Measurements from ENCODE around the gene GABPB2.

The GABPB2 gene

DNA sequence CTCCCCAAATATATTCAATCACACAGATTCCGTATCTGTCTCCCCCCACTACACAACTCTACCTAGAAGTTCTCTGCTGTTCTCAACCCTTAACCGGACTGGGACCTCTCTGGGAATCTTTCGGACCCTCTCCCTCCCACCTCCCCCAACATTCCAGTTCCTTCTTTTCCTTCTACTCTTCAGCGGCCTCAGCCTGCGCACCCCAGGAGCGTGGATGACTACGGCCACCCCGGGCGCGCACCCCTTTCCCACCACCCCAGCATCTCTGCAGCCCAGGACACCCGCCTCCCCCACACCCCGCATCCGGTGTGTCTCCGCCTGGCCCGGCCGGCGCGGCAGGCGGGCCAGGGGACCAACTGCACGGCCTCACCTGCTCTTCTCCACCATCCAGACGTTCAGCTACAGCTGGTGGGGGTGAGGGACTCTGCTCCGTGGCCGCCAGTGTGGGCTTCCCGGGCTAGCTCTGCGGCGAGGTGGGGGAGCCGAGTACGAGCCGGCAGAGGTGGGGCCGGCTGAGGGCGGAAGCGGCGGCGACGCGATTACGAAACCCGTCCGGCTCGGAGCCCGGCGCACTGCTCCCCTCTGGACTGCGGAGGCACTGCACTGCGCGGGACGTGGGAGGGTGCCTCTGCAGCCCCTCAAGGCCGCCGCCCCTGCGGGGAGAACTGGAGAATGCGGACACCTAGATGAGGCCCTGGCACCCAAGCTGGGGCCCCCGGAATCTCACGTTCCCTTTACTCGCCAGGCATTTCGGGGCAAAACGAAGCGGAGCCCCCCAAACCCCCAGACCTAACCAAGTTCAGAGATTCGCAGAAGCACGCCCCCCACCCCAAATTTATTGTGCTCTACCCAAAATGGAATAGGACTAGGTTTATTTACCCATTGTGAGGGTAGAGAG lies 11.2 kb upstream of the GABPB2 start, which contains the start of gene CDC42SE1:
TSS of gene CDC42SE1 (minus strand) at position 514 of the 898 bp plus-strand sequence. CDS start 3,892 bp downstream, outside the sequence.
- in situ Hi-C loops (cut with HindIII; ENCODE audit: low sequenced_read_pairs): no loop called here

DNA sequence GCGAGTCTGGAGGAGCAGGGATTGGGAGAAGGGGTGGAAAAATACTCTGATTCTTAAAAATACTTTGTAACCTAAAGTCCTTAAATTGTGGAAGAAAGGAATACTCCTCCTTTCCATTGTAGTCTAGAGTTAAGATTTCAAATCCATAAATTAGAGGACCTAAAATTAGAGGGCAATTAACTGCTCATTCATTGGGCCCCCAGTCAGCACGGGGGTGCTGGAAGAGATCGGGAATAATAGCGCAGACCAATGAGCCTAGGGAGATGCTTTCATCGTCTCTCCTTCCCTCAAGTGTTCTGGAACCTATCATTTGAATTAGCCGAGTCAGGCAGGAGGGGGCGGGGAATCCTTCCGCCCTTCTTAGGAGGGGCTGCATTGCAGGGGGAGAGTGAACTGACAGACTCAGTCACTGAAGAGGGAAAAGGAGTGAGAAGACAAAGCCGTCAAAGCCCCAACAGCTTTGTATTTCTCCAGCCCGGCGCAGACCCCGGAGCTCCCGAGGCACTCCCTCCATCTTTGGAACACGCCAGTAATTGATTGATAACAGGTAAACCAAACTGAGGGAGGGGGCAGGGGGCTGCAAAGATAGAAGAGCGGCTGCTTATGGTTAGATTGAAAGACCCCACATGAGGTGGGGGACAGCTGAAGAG lies 10.4 kb upstream of the GABPB2 start, which contains the start of gene MLLT11:
TSS of gene MLLT11 (plus strand) at position 391 of the 650 bp plus-strand sequence. CDS start 6,828 bp downstream, outside the sequence.
- in situ Hi-C loops (cut with HindIII; ENCODE audit: low sequenced_read_pairs): no loop called here

DNA sequence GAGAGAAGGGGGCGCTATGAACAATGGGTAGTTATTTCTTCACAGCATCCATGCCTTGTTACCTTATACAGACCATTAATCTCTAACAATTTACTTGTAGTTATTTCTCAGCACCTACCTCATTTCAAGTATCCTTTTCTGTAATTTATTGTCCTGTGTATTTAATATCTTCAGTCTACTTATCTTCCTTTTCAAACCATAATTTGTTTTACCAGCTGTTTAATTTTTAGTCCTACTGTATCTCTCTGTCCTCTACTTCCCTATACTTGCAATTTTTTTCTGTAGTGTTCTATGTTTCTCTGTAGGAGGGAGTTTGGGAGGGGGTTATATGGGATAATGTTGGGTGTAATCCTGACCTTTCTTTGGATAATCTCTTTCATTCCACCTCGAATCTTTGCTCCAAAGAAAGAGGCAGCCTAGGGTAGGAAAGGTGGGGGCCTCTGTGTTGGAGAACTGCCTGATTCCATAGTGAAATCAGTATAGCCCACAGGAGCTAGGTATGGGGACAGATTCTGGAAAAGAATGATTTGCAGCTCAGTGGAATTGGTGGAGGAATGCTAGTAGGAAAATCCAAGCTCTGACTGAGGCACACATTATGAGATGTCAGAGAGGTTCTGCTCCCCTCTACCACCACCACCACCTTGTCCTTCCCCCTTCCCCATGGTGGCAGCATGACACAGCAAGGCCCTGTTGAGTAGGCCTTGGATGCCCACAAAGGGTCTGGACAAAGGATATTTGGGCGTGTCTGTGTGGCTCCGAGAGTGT lies 9.7 kb upstream of the GABPB2 start:
- in situ Hi-C loops (cut with HindIII; ENCODE audit: low sequenced_read_pairs): no loop called here

DNA sequence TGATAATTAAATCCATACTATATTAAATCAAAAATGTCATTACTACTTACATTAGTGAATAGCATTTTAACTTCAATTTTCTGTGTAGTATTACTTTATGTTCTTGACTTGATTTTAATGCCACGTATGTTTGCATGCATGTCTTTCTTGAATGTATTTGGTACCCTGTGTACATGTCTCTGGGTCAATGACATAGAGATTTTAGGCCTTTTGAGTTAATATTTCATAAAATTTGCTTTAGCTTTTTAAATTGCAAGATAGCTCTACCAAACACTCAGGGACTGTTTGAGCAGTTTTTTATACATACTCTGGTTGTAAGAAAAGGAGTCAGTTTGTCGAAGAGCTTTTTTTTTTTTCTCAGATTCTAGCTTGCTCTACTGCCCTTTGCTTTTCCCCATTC lies 8.9 kb upstream of the GABPB2 start:
- in situ Hi-C loops (cut with HindIII; ENCODE audit: low sequenced_read_pairs): no loop called here

DNA sequence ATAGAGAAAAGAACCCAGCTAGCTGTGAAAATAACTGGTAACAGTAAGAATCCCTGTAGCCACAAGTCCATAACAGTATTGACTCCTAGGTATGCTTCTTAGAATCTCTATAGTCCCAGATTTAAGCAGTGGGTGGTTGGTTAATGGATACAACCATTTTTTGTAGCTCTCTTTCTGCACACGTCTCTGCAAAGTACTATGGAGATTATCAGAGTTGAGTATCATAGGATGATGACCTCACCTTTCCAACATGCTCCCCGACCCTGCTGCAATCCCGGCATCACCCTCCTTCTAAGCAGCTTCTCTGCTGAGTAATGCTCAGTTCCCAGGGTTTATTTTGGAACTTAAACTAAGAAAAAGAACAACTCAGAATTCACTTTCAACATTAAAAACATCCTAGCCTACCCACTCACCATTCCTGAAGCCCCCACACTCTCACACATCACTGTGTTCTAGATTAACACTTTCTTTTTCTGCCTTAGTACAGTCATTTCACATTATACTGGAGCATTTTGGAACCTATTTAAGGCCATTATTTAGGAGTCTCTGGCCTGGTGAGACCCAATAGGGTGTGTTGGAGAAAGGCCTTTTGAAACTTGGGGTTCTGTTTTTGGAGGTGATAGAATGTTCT lies 7.7 kb upstream of the GABPB2 start:
- in situ Hi-C loops (cut with HindIII; ENCODE audit: low sequenced_read_pairs): no loop called here

DNA sequence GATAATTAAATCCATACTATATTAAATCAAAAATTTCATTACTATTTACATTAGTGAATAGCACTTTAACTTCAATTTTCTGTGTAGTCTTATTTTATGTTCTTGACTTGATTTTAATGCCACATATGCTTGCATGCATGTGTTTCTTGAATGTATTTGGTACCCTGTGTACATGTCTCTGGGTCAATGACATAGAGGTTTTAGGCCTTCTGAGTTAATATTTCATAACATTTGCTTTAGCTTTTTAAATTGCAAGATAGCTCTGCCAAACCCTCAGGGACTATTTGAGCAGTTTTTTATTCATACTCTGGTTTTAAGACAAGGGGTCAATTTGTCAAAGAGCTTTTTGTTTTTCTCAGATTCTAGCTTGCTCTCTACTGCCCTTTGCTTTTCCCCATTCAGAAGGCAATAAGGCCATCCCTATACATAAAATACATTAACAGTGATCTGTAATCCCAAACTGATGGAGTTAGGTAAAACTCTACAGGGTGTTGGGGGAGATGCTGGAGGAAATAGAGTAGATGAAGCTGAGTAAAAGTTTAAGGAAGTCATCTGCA lies 5.4 kb upstream of the GABPB2 start:
- in situ Hi-C loops (cut with HindIII; ENCODE audit: low sequenced_read_pairs): no loop called here

DNA sequence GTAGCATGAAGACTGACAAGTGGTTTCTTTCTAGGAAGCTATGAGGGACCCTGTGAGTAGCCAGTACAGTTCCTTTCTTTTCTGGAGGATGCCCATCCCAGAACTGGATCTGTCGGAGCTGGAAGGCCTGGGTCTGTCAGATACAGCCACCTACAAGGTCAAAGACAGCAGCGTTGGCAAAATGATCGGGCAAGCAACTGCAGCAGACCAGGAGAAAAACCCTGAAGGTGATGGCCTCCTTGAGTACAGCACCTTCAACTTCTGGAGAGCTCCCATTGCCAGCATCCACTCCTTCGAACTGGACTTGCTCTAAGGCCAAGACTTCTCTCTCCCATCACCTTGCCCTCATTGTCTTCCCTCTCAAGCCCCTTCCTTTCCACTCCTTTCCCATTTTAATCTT lies 3.4 kb upstream of the GABPB2 start:
- in situ Hi-C loops (cut with HindIII; ENCODE audit: low sequenced_read_pairs): no loop called here

DNA sequence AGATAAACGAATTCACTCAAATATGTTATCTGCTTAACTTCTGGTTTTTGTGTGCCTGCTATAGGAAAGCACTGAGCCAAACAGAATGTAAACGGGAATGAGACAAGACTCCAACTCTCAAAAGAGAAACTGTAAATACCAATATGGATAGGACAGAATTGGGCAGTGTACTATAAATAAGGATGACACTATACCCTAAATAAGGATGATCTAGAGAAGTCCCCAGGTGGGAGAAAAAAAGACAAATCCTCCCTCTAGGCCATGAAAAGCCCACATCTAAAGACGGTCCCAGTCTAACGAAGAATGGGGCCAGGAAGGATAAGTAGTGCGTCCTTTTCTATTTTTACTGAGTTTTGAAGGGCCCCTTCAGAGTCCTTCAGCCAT lies 1.5 kb upstream of the GABPB2 start:
- in situ Hi-C loops (cut with HindIII; ENCODE audit: low sequenced_read_pairs): no loop called here

DNA sequence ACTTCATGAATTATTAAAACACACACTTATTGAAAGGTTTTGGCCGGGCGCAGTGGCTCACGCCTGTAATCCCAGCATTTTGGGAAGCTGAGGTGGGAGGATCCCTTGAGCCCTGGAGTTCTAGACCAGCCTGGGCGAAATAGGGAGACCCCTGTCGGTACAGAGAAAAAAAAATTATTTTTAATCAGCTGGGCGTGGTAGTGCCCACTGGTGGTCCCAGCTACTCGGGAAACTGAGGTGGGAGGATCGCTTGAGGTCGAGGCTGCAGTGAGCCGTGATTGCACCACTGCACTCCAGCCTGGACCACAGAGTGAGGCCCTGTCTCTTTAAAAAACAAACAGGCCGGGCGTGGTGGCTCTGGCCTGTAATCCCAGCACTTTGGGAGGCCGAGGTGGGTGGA lies 1.7 kb downstream of the GABPB2 start:
- in situ Hi-C loops (cut with HindIII; ENCODE audit: low sequenced_read_pairs): no loop called here

DNA sequence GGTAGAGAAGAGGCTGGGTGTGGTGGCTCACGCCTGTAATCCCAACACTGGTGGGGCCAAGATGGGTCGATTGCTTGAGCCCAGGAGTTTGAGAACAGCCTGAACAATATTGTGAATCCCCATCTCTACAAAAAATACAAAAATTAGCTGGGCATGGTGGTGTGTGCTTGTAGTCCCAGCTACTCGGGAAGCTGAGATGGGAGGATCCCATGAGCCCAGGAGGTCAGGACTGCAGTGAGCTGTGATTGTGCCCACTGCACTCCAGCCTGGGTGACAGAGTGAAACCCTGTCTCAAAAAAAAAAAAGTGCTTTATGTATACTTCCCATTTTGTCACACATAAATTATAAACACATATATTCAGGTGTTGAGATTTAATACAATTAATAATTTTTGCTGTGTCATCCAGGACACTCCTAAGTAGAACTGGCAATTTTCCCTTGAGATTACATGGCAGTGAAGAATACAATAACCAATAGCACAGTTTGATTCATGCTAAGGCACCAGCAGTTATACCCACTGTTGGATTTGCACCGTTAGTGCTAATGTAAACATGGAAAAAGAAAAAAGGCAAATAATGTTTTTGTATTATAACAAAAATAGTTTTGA lies 15.5 kb downstream of the GABPB2 start:
- in situ Hi-C loops (cut with HindIII; ENCODE audit: low sequenced_read_pairs): no loop called here

DNA sequence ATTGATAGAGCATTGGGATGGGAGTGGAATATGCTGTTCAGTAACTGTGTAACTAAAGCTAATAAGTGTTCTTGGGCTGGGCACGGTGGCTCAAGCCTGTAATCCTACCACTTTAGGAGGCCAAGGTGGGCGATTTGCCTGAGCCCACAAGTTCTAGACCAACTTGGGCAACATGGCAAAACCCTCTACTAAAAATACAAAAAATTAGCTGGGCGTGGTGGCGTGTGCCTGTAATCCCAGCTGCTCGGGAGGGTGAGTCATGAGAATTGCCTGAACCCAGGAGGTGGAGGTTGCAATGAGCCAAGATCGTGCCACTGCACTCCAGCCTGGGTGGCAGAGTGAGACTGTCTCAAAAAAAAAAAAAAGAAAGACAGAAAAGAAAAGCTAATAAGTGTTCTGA lies 26.9 kb downstream of the GABPB2 start:
- in situ Hi-C loops (cut with HindIII; ENCODE audit: low sequenced_read_pairs): loop anchor here (10.0 kb wide), 1 partner anchor 57 kb away; the partner anchor contains the start of gene TNFAIP8L2

DNA sequence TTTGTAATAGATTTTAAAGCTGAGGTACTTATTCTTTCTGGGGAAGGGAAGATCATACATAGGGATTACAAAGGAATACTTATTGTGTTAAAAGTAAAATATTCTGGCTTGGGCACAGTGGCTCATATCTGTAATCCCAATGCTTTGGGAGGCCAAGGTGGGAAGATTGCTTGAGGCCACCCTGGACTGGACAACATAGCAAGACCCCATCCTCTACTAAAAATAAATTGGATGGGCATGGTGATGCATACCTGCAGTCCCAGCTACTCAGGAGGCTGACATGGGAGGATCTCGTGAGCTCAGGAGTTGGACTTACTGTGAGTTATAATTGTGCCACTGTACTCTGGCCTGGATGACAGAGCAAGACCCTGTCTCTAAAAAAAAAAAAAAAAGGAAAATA lies 27.6 kb downstream of the GABPB2 start:
- in situ Hi-C loops (cut with HindIII; ENCODE audit: low sequenced_read_pairs): loop anchor here (10.0 kb wide), 1 partner anchor 57 kb away; the partner anchor contains the start of gene TNFAIP8L2

DNA sequence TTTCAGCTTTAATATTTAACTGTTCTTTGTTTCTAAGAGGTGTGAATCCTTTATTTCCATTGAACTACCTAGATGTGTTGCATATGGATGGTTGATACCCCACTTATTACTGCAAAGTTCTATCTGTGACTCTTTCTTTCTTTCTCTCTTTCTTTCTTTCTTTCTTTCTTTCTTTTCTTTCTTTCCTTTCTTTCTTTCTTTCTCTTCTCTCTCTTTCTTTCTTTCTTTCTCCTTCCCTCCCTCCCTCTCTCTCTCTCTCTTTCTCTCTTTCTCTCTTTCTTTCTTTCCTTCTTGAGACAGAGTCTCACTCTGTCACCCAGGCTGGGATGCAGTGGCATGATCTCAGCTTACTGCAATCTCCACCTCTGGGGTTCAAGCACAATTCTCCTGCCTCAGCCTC lies 34.1 kb downstream of the GABPB2 start:
- in situ Hi-C loops (cut with HindIII; ENCODE audit: low sequenced_read_pairs): no loop called here

DNA sequence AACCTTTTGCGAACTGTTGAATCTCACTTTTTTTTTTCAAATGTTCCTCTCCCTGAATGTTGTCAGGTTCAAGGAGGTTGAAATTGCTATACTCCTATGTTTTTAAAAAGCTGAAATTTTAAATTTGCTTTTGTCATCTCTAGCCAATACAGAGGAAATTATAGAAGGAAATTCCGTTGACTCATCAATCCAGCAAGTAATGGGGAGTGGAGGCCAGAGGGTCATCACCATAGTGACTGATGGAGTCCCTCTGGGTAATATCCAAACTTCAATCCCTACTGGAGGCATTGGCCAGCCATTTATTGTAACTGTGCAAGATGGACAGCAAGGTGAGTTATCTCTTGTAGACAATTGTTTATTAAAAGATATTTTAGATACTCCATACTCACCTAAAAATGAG lies 36.3 kb downstream of the GABPB2 start:
- in situ Hi-C loops (cut with HindIII; ENCODE audit: low sequenced_read_pairs): no loop called here

DNA sequence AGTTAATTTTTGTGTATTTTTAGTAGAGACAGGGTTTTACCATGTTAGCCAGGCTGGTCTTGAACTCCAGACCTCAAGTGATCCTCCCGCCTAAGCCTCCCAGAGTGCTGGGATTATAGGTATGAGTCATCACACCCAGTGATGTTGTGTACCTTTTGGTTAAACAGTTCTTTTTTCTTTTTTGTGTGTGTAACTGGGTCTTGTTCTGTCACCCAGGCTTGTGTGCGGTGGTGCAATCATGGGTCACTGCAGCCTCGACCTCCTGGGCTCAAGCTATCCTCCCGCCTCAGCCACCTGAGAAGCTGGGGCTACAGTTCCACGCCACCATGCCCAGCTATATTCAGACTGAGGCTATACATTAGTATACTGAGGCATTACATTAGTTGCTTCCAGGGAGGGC lies 37.8 kb downstream of the GABPB2 start:
- in situ Hi-C loops (cut with HindIII; ENCODE audit: low sequenced_read_pairs): no loop called here

DNA sequence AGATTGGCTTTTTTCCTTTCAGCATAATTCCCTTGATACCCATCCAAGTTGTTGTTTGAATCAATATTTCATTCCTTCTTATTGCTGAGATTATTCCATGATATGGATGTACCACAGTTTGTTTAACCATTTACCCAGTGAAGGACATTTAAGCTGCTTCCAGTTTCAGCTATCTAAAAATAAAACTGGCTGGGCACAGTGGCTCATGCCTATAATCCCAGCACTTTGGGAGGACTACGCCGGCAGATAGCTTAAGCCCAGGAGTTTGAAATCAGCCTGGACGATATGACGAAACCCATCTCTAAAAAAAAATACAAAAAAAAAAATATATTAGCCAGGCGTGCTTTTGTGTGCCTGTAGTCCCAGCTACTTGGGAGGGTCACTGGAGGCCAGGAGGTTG lies 43.3 kb downstream of the GABPB2 start:
- in situ Hi-C loops (cut with HindIII; ENCODE audit: low sequenced_read_pairs): no loop called here

DNA sequence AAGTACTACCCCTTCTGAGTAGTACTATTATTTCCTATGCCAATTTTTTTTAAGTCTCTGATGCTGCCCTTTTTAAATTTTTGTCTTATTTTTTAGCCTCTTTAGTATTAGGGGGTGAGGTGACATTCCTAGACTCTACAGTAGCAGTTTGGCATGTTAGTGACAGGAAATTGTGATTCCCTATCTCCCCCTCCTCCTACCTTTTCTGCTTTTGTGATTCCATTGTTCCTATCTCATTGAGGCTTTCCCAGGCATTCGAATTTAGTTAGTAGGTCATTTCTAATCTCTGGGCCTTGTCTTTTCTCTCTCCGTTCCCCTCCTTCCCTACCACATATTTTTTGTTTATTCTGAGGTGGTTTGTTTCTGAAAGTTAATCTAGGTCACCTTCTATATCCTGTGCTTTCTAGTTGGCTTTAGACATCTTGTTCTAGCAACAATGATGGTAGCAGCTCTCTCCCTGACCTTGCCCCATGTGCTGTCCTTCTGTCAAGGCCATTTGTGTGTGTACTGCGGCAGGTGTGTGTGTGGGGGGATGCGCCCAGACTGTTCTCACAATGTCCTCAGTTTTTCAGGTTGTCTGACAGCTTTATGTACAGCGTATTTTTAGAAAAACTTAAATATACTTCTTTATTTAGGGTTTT lies 54.3 kb downstream of the GABPB2 start:
- in situ Hi-C loops (cut with HindIII; ENCODE audit: low sequenced_read_pairs): loop anchor here (5.0 kb wide), 1 partner anchor 32 kb away; the partner anchor contains the start of gene TNFAIP8L2

DNA sequence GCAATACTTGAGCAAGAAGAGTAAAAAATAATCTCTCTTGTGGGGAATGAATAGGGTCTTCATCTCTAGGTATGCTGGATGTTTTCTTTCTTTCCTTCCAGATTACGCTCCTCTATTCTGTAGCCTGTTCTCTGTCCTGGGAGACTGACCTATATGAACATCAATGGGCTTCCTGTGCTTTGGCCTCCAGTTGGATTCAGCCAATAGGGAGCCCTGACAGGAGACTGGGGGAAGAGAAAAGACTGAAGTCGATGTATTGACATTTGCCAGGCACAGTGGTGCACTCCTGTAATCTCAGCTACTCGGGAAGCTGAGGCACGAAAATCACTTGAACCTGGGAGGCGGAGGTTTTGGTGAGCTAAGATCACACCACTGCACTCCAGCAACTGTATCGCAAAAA lies 58.2 kb downstream of the GABPB2 start:
- in situ Hi-C loops (cut with HindIII; ENCODE audit: low sequenced_read_pairs): no loop called here

DNA sequence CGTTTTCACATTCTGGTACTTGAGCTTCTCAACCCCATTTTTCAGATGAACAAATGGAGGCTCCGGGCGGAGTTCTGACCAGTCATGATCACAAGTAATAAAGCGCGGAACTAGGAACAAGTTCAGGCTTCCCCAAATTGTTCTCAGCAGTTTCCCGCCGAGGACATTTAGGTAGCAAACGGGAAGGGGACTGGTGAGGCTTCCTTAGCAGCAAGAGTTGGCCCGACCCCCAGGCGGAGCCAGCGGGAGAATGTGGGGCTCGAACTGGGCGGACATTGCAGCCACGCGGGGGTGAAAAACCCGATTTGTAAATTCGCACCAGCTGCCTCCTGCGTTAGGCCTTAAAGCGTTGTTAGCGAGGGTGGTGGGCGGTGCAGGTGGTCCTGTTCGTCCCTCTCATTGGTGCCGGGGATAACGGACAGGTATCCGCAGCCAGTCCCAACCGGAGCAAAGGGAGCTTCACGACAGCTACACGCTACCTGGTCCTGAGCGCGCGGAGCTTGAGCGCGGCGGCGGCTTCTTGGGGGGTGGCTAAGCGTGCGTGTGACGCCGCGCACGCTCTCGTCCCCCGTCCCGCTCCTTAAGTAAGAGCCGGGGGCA lies 60.5 kb downstream of the GABPB2 start:
- in situ Hi-C loops (cut with HindIII; ENCODE audit: low sequenced_read_pairs): no loop called here

Data from endothelial cell of hepatic sinusoid (primary cell).